Activated naive CD8-positive, alpha-beta T cell (primary cell): ENCODE measurements around the gene DCP1B.

ENCODE experiments used
- H3K27ac Mint-ChIP-seq: one replicate; pipeline ENCODE4 v1.8.0; 2021; ENCODE audit warnings: mixed read lengths
- H3K27me3 Mint-ChIP-seq: one replicate; pipeline ENCODE4 v1.8.0; 2021; ENCODE audit warnings: mixed read lengths
- H3K36me3 Mint-ChIP-seq: one replicate; pipeline ENCODE4 v1.8.0; 2021; ENCODE audit warnings: mixed read lengths
- H3K4me1 Mint-ChIP-seq: one replicate; pipeline ENCODE4 v1.8.0; 2021; ENCODE audit warnings: low read depth, mixed read lengths
- H3K4me3 Mint-ChIP-seq: one replicate; pipeline ENCODE4 v1.8.0; 2021; ENCODE audit warnings: mild to moderate bottlenecking, mixed read lengths
- H3K9me3 Mint-ChIP-seq: one replicate; pipeline ENCODE4 v1.8.0; 2021; ENCODE audit warnings: low read depth, mixed read lengths

The DCP1B gene

DNA sequence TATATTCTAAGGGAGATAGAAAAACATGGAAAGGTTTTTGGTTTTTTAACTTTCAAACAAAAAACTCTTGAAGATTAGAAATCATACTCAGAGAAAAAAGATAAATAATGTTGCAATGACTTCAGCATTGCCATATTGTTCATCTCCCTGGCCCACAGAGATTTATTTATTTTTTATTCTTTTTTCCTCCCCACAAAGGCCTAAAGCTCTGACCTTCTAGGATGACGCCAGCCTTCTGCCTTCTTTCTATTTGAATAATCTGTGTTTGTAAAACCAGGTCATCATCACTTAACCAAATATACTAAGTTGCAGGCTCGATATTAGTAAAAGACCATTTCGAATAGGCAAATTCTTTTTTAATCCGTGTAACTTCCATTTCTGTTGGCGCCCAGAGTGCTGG, 4.4 kb upstream of the DCP1B start:
- Mint-ChIP-seq H3K4me3 (no peak overlapping the region), H3K4me1 (peaks cover 7% of the 10 kb centered on the region), H3K36me3 (no peaks in the 10 kb centered on the region), H3K27me3 (no peaks in the 10 kb centered on the region), H3K27ac (no peak overlapping the region), H3K9me3 (no peaks in the 10 kb centered on the region)

DNA sequence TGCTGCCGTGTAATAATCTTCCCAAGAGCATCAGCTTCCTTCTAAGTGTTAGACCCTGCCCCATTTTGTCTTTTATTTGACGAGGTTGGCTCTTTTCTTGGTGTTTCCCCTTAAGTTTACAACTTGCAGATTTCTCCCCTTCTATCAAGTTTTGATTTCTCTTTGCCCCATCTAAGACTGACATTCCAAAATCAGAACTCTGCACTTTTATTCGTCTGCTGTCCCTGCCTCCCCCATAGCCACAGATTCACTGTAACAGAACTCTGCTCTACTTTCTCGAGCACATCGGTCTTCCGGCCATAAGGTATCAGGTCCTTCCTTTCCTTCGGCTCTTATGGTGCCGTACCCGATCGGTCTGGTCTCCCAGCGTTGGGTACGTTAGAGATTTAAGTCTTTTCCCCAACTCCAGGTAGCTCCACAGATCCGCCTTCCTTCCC, 563 bp downstream of the DCP1B start:
- peak overlapping the region; percentile 99 for H3K27ac Mint-ChIP-seq
- no peaks in the 10 kb centered on the region for H3K36me3 Mint-ChIP-seq
- H3K27me3 Mint-ChIP-seq: no peaks in the 10 kb centered on the region
- no peaks in the 10 kb centered on the region for H3K9me3 Mint-ChIP-seq
- peak overlapping the region; percentile 98 for H3K4me3 Mint-ChIP-seq
- H3K4me1 Mint-ChIP-seq: peaks cover 33% of the 10 kb centered on the region

DNA sequence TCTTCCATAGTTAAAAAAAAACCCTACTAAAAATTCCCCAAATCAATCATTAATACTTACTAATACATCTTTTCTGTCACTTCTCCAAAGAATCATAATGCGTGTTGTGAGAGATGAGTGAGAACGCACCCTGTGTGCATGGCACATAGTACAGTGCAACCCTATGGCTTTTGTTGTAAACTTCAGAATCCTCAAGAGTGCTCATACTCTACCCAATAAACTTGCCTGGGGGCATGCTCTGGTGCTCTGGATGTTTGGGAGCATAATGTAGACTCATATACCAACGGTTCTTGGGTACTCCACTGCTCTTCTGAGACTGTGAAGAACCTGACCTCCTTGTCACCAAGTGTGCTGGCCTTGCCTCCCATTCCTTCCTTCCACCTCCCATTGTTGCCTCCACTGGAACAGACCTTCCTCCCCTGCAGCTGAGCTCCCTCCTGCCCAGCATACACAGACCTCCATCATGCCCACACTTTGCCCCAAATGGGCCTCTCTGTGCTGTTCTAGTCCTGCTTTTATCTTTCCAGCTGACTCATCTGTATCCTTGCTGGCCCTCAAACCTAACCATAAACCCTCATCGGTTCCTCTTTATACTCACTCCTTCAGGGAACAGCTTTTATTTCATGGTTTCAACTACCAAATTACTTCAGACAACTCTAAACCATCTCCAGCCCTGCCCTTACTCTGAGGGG, 8.9 kb downstream of the DCP1B start:
- no peak overlapping the region for H3K4me3 Mint-ChIP-seq
- peaks cover 43% of the 10 kb centered on the region for H3K4me1 Mint-ChIP-seq
- H3K9me3 Mint-ChIP-seq: no peaks in the 10 kb centered on the region
- H3K27ac Mint-ChIP-seq: no peak overlapping the region
- no peaks in the 10 kb centered on the region for H3K27me3 Mint-ChIP-seq
- peaks cover 31% of the 10 kb centered on the region for H3K36me3 Mint-ChIP-seq

DNA sequence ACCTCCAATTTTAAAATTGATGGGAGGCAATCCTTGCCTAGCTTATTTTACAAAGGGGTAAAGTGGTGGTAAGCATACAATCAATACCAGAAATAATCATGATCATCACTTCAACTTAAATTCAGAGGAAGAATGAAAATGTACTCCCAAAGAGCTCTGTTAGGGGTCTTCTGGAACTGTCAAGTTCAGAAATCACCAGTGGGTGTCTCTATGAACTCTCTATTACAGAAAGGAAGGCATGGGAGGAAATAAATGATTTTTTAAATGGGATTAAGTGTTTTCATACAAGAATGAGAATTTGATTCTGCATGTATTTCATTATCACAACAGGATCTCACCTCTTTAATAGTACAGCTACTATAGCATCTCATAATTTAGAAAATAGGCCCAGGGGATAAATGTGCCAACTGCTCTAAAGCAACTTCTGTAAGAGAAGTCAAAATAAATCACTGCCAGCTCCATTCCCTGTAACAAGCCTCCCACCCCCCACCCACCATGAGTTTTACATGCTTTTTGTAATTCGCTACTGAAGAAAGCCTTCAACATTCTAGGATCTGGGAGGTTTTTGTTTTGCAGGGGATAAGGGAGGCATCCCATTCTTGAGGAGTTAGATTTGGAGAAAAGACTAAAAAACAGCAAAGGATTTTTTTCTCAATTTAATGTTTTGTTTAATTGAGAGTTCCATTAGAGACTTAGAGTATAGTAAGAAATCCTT, 9.7 kb downstream of the DCP1B start:
- no peaks in the 10 kb centered on the region for H3K9me3 Mint-ChIP-seq
- no peaks in the 10 kb centered on the region for H3K27me3 Mint-ChIP-seq
- no peak overlapping the region for H3K27ac Mint-ChIP-seq
- H3K4me3 Mint-ChIP-seq: no peak overlapping the region
- H3K36me3 Mint-ChIP-seq: peaks cover 32% of the 10 kb centered on the region
- H3K4me1 Mint-ChIP-seq: peaks cover 40% of the 10 kb centered on the region

DNA sequence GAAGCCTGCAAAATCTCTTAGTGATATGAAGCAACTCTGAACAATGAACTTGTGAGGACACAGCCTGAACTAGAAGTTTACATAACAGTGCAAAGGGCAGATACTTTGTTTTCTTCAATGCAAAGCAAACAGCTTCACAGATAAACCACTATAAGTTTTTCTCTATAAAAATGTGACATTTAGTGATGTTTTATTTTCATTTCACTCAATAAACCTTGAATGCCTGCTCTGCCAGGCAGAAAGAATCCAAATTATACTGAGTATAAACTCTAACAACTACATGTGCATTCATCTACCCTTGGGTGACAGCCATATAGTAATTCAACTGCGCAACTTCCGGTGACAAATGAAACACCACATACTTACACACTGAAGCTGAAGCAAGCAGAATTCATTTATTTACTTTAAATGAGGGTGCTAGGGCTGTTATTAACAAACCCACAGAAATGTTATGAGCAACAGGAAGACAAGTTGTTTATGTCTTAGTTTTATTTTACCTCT, 10.3 kb downstream of the DCP1B start:
- Mint-ChIP-seq H3K27ac (no peak overlapping the region), H3K9me3 (no peaks in the 10 kb centered on the region), H3K36me3 (peaks cover 34% of the 10 kb centered on the region), H3K4me1 (peaks cover 40% of the 10 kb centered on the region), H3K27me3 (no peaks in the 10 kb centered on the region), H3K4me3 (no peak overlapping the region)

DNA sequence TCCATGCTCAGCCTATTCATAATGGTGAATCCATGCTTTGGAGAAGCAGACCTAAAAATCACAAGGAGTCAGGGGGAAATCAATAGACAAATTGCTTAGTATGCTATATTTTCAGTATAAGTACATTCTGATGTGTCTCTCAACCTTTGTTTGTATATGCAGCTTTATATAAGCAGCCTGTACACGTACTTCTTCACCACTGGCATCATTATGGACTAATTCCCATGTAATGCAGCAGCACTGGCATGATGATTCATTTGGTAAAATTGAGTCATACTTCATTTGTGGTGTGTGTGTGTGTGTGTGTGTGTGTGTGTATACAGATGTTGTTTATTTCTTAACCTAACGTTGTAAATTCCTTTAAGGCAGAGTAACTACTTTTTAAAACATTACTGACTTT, 10.9 kb downstream of the DCP1B start:
- H3K36me3 Mint-ChIP-seq: peaks cover 34% of the 10 kb centered on the region

DNA sequence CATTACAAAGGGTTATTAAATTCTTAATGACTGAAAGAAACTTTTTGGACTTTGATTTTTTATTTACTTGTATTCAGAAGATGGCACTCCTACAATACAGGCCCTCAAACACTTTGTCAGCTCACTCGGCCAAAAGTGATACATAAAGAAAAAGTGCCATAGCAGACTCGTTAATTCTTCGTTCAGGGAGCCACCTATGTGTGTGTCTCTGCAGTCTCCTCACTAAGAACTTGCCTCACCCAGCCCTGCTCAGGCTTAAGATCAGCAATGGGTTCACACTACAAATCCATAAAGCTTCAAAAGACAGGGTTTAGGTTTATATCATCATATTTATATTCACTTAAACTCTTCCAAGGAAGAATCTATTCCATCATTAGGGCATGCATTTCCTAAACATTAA, 11.5 kb downstream of the DCP1B start:
- Mint-ChIP-seq H3K4me1 (peaks cover 32% of the 10 kb centered on the region), H3K27ac (no peak overlapping the region), H3K4me3 (no peak overlapping the region), H3K27me3 (no peaks in the 10 kb centered on the region), H3K36me3 (peaks cover 40% of the 10 kb centered on the region), H3K9me3 (no peaks in the 10 kb centered on the region)

More for the DNA sequence above, 10.9 kb downstream of the DCP1B start:
- Mint-ChIP-seq H3K4me1 (peaks cover 38% of the 10 kb centered on the region), H3K27me3 (no peaks in the 10 kb centered on the region), H3K9me3 (no peaks in the 10 kb centered on the region), H3K4me3 (no peak overlapping the region), H3K27ac (no peak overlapping the region)

DNA sequence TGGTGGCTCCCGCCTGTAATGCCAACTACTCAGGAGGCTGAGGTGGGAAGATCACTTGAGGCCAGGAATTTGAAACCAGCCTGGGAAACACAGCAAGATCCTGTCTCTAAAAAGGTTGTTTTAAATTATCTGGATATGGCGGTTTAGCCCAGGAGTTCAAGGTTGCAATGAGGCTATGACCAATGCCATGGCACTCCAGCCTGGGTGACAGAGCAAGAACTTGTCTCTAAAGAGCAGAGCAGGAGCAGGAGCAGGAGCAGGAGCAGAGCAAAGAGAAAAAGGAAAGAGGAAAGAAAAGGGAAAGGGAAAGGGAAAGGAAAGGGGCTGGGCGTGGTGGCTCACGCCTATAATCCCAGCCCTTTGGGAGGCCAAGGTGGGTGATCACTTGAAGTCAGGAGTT, 15.1 kb downstream of the DCP1B start:
- Mint-ChIP-seq H3K4me3 (no peak overlapping the region), H3K27me3 (no peaks in the 10 kb centered on the region), H3K9me3 (peaks cover 12% of the 10 kb centered on the region), H3K36me3 (peaks cover 46% of the 10 kb centered on the region), H3K27ac (no peak overlapping the region), H3K4me1 (peaks cover 9% of the 10 kb centered on the region)

DNA sequence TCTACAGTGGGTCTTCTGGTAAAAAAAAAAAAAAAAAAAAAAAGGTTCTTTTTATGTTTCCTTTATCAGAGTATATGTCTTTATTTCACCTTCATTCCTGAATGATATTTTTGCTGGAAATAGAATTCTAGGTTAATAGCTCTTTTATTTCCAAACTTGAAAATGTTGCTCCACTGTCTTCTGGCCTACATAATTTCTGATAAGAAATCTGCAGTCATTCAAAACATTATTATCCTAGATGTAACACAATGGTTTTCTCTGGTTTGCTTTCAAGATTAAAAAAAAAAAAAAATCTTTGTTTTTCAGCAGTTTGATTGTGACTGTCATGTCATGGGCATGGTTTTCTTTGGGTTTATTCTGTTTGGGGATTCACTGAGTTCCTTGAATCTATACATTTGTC, 19.5 kb downstream of the DCP1B start:
- no peaks in the 10 kb centered on the region for H3K27me3 Mint-ChIP-seq
- H3K4me3 Mint-ChIP-seq: no peak overlapping the region
- H3K4me1 Mint-ChIP-seq: no peaks in the 10 kb centered on the region
- H3K36me3 Mint-ChIP-seq: peaks cover 43% of the 10 kb centered on the region
- peaks cover 13% of the 10 kb centered on the region for H3K9me3 Mint-ChIP-seq
- no peak overlapping the region for H3K27ac Mint-ChIP-seq

DNA sequence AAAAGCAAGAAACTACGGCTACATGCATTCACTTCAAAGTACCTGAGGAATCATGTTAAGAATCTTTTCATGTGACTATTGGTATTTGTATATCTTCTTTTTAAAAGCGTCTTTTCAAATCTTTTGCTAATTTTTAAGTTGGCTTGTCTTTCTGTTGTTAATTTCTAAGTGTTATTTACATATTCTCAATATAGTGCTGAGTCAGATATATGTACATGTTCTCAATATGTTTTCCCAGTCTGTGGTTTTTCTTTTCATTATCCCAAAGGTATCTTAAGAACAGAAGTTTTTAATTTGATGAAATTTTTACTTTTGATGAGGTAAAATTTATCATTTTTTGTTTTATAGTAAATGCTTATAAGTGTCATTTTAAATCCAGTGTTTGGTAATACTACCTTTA, 24.0 kb downstream of the DCP1B start:
- Mint-ChIP-seq H3K27ac (no peak overlapping the region), H3K27me3 (no peaks in the 10 kb centered on the region), H3K4me1 (no peaks in the 10 kb centered on the region), H3K4me3 (no peak overlapping the region), H3K9me3 (peaks cover 12% of the 10 kb centered on the region), H3K36me3 (peaks cover 22% of the 10 kb centered on the region)

DNA sequence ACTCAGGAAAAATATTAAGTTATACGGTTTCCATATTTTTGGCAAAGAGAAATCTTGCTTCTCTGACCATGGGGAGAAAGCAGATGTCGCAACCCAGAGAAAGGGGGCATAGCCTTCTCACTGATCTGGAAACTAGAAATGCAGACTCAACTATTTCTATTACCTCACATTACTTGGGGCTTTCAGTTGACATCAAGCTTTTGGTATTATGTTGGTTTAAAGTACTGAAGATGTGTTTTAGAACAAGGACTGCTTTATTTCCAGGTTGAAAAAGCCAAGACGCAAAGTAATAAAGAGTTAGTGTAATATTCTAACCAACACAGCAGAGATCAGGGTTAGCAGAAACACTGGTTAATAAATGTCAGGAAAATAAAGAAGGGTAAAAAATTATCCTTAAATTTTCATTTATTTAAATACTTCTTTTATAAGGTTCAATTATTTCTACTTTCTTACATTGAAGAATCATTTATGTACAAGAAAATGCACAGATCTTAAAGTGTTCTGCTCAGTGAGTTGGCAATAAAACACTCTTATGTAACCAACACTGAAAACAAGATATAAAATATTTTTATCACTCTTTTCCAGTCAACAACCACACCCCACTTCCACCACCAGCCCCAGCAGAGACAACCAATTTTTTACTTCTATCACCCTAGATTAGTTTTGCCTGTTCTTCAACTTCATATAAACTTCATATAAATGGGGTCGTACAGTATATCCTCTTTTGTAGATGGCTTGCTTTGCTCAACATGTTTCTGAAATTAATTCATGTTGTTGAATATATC, 26.0 kb downstream of the DCP1B start:
- Mint-ChIP-seq H3K36me3 (peaks cover 4% of the 10 kb centered on the region), H3K9me3 (no peaks in the 10 kb centered on the region), H3K27ac (no peak overlapping the region), H3K27me3 (no peaks in the 10 kb centered on the region), H3K4me3 (no peak overlapping the region), H3K4me1 (no peaks in the 10 kb centered on the region)

DNA sequence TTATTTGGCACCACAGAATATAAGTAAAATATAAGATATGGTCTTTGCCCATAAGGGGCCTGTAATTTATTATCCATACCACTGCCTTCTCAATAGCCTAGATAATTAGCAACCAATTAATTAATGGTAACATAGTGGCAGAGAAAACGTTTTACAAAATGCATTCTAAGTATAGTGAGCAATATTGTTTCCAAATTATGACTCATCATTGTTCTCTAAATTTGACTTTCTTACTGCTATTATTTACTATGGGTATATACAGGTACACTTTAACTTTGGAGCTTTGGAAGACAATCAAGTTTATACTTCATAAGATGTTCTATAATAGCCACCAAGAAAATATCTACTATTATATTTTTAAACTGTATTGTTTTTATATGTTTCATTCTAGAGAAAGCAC, 26.7 kb downstream of the DCP1B start:
- peaks cover 4% of the 10 kb centered on the region for H3K36me3 Mint-ChIP-seq
- H3K4me3 Mint-ChIP-seq: no peak overlapping the region
- H3K27me3 Mint-ChIP-seq: no peaks in the 10 kb centered on the region
- H3K27ac Mint-ChIP-seq: no peak overlapping the region
- H3K9me3 Mint-ChIP-seq: no peaks in the 10 kb centered on the region
- H3K4me1 Mint-ChIP-seq: no peaks in the 10 kb centered on the region

DNA sequence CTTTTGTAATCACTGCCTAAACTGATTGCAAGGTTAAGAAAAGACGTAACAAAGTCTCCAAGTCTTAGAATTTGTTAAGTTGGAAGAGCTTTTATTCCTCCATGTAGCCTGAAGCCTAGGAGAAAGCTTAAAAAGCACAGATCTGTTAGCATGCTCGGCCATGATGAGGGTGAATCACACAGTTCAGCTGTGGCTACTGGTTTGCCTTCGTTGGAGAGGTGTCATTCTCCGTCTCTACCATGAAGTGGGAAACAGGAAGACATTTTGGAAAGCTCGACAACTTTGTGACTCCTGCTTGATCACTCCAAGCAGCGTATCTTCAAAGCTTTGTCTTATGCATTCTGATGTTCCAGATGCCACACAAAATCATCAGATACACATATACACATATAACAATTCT, 27.1 kb downstream of the DCP1B start:
- H3K27ac Mint-ChIP-seq: no peak overlapping the region
- H3K4me1 Mint-ChIP-seq: peaks cover 2% of the 10 kb centered on the region
- H3K4me3 Mint-ChIP-seq: no peak overlapping the region
- peaks cover 4% of the 10 kb centered on the region for H3K36me3 Mint-ChIP-seq
- no peaks in the 10 kb centered on the region for H3K9me3 Mint-ChIP-seq
- H3K27me3 Mint-ChIP-seq: no peaks in the 10 kb centered on the region

DNA sequence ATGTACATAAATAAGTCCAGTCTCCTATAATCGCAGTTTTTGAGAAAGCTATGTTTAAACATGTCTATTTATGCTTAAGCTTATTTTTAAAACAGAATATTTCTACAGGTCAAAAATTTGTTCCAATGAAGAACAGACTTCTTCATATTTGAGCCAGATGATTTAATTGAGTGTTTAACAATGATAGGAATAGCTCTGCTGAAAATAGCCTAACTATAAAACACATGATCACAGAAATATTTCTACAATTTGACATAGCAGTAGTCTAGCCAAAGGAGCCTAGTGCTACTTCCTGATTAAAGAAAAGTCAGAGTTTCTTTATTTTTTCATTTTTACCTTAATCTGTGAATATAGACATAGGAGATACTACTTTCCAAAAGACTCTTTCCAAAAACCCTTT, 29.4 kb downstream of the DCP1B start:
- H3K9me3 Mint-ChIP-seq: no peaks in the 10 kb centered on the region
- H3K27me3 Mint-ChIP-seq: no peaks in the 10 kb centered on the region
- H3K36me3 Mint-ChIP-seq: peaks cover 6% of the 10 kb centered on the region
- H3K4me1 Mint-ChIP-seq: peaks cover 2% of the 10 kb centered on the region
- H3K27ac Mint-ChIP-seq: no peak overlapping the region
- no peak overlapping the region for H3K4me3 Mint-ChIP-seq

DNA sequence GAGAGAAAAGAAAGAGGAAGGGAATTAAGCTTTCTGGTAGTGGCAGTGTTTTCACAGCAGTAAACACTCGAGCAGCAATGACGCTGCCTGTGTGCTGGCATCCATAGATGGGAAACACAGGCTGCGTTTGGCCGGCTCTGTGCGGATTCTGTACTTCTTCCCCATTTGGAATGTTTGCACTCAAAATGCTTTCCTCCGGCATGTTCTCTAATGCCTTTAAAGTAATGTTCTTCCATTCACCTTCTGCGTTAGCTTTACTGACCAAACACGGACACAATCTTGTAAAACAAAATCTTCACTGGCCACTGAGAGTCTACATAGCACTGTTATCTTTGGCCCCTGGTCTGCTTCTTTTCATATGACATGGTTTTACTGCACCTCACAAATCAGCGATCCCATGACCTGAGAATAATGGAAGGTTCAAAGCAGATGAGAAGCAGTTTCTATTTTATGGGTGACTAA, 31.4 kb downstream of the DCP1B start:
- H3K4me3 Mint-ChIP-seq: no peak overlapping the region
- no peaks in the 10 kb centered on the region for H3K27me3 Mint-ChIP-seq
- no peak overlapping the region for H3K27ac Mint-ChIP-seq
- peaks cover 2% of the 10 kb centered on the region for H3K4me1 Mint-ChIP-seq
- peaks cover 6% of the 10 kb centered on the region for H3K36me3 Mint-ChIP-seq
- no peaks in the 10 kb centered on the region for H3K9me3 Mint-ChIP-seq
